NCI-H69 (cell line): Measurements from ENCODE around the gene IFNB1.
A peak's percentile ranks its signal among the peaks of the same experiment; 100 is the strongest.

Source experiments
- DNase-seq: peaks from one replicate; lab custom pipeline; 2025; lab: John Stamatoyannopoulos, UW

Gene IFNB1

GRCh38 chr9:21077781-21078180 lies at the start of gene IFNB1:
Gene IFNB1, minus strand, starts transcription at chr9:21077942. Its CDS starts 73 bp downstream, at chr9:21077869.
- no peak for DNase-seq

GRCh38 chr9:21121595-21122251 lies 44.0 kb upstream of the IFNB1 start:
- no peak for DNase-seq

DNA sequence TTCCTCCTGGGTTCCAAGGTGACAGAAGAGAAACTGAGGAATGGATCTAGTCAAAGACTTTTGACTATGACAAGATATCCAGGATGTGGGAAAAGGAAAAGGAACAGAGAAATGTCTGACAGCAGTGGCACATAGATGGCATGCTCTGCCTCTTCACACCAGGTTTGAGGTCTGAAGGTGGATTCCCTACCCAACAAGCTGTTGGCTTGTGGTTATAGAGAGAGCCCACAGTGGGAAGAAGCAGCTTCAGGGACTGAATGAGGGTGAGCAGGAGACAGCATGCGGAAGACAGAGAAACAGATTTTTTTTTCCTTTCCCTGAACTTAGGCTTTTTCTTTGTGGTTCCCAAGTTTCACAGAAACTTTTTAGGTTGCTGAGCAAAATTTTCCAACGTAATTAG lies 43.3 kb upstream of the IFNB1 start:
- no peak for DNase-seq

- DNase-seq = no peak
Observed at GRCh38 chr9:21119093-21119770, 41.5 kb upstream of the IFNB1 start.

DNA sequence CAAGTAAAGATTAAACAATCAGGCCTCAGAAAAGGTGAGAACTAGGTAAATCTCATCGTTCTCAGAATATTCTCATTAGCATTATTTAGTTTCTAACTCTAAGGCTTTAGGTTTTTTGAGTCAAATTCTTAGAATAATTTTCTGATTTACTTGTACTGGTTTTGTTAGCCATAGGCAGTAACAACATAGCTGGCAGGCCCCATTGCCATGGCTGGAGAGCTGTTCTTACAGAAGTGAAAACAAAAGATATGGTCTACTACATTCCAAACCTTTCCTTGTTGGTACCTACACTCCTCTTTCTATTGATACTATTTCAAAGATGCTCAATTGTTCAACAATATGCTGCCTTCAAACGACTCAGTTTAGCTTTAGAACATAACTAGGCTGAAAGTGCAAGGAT lies 36.6 kb upstream of the IFNB1 start:
- no peak for DNase-seq

DNA sequence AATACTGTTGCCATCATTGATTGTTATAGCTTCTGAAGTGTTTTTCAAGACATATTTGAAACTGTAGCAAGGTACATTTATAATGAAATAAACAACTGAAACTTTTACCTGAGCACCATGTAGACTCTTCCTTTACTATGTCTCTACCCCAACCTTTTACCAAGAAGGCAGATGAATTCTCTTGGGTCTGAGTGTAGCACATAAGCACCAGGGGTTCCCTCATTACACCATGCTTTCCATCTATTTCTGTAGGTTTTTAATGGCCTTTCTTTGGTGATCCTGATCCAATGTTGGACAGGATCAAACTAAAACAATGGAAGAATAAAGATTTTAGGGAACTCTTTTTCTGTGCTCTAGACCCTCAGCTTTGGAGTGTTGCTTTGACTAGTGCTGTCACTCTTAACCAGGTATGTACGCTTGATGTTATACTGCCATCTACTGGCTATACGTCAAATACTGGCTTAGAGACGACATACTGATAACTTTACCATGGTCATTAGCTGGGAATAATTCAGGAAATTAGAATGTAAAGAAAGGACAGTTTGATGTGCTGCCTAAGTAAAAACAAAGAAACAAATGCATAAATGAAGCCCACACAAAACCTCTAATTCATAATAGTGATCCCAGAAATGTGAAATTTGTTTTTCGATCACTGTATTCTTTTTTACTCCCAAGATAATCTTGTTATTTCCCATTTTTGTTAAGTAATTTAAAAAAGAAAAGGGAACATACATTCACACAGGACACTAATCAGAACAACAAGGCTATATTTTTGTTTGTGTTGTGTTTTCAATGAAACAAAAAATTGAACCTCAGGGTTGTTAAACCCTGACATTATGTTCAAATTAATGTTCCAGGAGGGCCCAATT lies 33.2 kb upstream of the IFNB1 start:
- DNase-seq = peak; percentile 85

GRCh38 chr9:21104787-21105186 lies 27.0 kb upstream of the IFNB1 start:
- DNase-seq = no peak

DNA sequence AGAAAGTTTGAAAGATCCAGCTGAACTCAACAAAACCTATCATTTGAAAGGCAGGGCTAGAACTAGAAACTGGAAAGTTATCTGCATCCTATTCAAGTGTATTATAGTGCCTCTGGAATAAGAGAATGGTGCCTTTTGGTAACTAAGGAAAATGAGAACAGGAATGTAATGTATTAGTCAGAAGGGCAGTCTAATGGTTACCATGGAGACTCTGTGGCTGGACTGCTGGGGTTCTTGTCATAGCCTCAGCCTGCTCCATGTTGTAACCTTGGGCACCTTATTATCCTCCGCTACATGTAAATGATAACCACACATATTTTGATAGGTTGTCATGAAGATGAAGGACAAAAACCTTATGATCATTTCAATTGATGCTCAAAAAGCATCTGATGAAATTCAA lies 24.6 kb upstream of the IFNB1 start:
- no peak for DNase-seq

GRCh38 chr9:21097817-21098216 lies 20.1 kb upstream of the IFNB1 start:
- no peak for DNase-seq

- no peak for DNase-seq
Observed at GRCh38 chr9:21096901-21097255, 19.1 kb upstream of the IFNB1 start.

- DNase-seq = peak; percentile 49
Observed at GRCh38 chr9:21096172-21096900, 18.6 kb upstream of the IFNB1 start.

- DNase-seq = no peak
Observed at GRCh38 chr9:21095561-21095960, 17.8 kb upstream of the IFNB1 start.

DNA sequence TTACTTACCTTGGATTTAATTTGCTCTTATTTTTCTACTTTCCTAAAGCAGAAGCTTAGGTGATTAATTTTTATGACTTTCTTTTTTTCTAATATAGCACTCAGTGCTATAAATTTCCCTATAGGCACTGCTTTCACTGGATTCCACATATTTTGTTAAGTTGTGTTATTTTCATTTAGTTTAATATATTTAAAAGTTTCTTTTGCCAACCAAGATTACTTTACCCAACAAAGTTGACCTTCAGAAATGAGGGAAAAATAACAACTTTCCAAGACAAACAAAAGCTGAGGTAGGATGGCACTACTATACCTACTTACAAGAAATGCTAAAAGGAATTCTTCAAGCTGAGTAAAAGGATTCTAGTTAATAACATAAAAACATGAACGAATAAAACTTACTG lies 8.8 kb upstream of the IFNB1 start:
- no peak for DNase-seq

- DNase-seq = no peak
Observed at GRCh38 chr9:21085005-21085404, 7.3 kb upstream of the IFNB1 start.

- DNase-seq = no peak
Observed at GRCh38 chr9:21084242-21084850, 6.6 kb upstream of the IFNB1 start.

DNA sequence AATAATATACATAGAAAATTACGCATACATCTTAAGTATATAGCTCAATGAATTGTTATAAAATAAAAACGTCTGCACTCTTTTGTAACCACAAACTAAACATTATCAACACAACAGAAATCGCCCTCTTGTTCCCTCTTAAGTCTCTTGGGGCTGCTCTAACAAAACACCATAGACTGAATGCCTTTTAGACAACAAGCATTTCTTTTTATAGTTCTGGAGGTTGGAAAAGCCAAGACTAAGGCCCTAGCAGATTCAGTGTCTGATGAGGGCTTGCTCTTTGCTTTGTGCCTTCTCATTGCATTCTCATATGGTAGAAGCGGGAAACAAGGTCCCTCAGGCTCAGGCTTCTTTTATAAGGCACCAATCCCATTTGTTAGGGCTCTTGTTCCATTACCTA lies 4.9 kb upstream of the IFNB1 start:
- DNase-seq = no peak

DNA sequence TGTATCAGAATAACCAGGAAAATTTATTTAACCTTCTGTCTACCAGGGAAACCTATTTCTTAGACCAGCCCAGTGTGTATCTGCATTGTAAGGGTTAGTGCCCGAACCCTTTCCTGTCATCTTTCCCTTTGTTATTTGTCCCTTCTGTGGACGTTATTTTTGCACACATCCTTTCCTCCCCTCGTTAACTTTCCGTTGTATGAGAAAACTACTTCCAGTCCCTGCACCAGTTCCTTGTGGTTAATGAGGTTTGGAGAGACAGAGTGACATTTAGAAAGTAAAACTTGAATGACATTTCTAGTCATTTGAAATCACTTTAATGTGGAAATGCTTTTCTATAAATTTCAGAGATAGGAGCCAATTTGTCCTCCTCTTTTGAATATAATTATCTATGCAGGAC lies 4.3 kb upstream of the IFNB1 start:
- no peak for DNase-seq

- no peak for DNase-seq
Observed at GRCh38 chr9:21081451-21081850, 3.7 kb upstream of the IFNB1 start.

DNA sequence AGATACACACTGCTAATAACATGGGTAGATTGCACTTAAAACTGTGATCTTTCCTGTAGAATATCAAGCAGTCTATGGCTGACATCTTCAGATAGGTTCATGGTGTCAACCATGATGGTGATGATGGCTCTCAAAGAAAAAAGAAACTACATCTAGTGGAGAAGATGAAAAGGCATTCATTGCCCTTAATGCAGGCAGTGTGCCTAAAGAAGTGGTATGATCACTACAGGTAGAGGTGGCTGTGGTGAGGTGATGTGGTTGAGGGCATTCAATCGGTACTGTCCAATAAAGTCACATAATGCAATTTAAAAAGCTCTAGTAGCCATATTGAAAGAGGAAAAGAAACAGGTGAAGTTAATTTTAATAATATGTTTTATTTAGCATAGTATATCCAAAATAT lies 3.1 kb upstream of the IFNB1 start:
- DNase-seq = no peak

GRCh38 chr9:21078702-21079101 lies 960 bp upstream of the IFNB1 start:
- peak; percentile 24 for DNase-seq

DNA sequence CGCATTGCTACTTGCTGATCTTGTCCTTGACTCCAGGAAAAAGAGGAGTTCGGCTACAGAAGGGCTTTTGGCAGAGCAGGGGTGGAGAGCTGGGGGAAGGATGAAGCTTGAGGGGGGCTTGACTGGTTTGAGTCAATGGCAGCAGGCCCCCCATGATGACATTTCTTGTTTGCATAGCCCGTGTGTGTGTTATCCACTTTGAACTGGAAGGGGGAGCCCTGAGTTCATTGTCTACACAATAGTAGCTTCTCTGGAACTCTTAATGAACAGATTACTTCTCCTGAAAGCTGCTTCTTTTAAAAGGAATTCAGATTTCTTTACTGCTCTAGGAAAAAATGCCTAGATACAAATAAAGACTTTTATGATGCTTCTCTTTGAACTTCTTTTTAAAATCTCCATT lies 2.3 kb downstream of the IFNB1 start:
- no peak for DNase-seq

GRCh38 chr9:21070906-21071305 lies 6.8 kb downstream of the IFNB1 start:
- no peak for DNase-seq
